GM21786 (cell line): ENCODE results near the gene SMPD4.
"Not testable (repeated sequence)": the region's sequence is repeated elsewhere in the genome, so short reads cannot be mapped to it uniquely, and the experiment has no call there.

Source experiments
- ATAC-seq: cut with Tn5 transposase; IDR thresholded peaks from one replicate; pipeline ENCODE4 v1.9.1; 2021; ENCODE audit not compliant: unreplicated experiment

SMPD4 gene

GRCh38 chr2:130187859-130188792, 6.7 kb upstream of the SMPD4 start:
- not testable (repeated sequence) for ATAC-seq

- ATAC-seq = no peak
Observed at GRCh38 chr2:130187268-130187667, 5.9 kb upstream of the SMPD4 start.

GRCh38 chr2:130186391-130186790, 5.0 kb upstream of the SMPD4 start:
- ATAC-seq = no peak

DNA sequence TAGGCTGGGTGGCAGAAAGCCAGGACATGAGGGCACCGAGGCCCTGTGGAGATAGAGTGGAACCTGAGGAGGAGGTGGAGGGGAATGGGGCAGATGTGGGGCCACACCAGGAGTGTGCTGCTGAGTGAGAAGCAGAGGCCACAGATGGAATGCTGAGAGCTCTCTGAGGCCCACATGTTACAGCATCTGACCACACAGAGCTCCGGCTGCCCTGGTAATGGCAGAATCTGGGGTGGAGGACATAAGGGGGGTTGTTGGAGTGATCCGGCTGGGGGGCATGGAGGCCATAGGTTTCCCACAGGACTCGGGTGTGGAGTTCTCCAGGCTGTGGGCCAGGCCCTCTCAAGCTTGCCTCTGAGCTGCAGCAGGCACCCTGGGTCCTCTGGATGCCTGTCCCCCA, 4.5 kb upstream of the SMPD4 start:
- no peak for ATAC-seq

DNA sequence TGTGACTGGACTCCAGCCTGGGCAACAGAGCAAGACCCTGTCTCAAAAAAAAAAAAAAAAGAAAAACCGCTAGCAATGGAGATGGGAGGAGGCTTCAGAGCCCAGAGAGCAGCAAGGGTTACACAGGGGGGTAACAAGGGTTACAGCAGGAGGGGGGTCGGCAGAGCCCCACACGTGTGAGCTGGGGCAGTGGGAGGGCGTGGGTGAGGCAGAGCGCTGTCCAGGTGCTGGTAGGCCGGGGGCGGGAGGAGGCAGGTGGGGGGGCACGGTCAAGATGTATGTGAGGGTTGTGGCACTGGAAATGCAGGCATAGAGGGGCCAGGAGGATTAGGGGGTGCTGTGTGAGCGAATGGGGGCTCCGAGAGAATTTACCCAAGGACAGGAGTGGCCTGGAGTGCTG, 4.0 kb upstream of the SMPD4 start:
- ATAC-seq = no peak

- ATAC-seq = no peak
Observed at GRCh38 chr2:130183512-130184373, 2.3 kb upstream of the SMPD4 start.

GRCh38 chr2:130182826-130183511, 1.6 kb upstream of the SMPD4 start:
- ATAC-seq = not testable (repeated sequence)

DNA sequence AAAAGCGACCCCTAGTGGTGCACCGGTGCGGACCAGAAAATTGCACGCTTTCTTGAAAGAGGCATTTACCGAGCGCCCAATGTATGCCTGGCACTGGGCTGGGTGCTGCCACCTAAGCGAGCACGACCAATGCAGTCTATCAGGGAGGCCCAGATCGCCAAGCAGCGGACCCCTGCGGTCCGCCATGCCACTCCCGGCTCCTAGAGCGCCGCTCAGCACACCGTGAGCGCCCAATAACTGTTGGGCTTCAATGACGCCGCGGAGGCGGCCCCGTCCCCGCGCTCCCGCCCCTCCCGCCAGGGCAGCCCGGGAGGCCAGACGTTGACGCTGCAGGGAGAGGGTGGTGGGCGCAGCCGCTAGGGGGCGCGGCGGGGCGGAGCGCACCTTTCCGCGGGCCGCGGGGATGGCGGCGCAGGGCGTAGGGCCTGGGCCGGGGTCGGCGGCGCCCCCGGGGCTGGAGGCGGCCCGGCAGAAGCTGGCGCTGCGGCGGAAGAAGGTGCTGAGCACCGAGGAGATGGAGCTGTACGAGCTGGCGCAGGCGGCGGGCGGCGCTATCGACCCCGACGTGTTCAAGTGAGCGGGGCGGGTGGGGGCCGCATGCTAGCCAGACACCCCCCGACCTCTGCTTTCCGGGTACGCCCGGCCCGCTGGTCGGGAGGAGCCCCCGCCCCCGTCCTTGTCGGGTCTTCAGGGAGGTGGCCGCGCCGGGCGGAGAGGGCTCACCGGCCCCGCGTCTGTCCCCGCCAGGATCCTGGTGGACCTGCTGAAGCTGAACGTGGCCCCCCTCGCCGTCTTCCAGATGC, 679 bp upstream of the SMPD4 start, which contains the start of gene MZT2B:
MZT2B (plus strand) TSS at position 383 of the 803 bp plus-strand sequence; CDS start at position 404, 21 bp downstream.
- peak; percentile 77 for ATAC-seq

- not testable (repeated sequence) for ATAC-seq
Observed at GRCh38 chr2:130180404-130181324, 738 bp downstream of the SMPD4 start.

DNA sequence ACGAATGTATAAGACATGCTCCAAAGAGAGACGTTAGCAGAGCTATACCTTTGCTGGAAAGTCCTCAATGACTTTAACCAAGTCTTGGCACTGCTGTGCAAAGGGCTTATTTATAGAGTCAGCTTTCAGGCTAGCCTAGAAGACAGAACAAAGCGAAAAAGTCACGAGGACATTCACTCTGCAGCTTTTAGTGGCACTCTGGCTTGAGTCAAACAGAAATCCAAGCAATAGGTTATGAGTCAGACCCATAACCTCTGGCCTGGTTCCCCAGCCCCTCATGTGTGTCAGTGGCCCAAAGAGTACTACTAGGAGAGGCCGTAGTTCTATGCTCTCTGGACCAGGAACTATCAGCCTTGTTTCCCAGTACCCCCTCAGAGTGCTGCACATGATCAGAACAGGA, 6.5 kb downstream of the SMPD4 start:
- ATAC-seq = peak; percentile 65

- ATAC-seq = no peak
Observed at GRCh38 chr2:130169896-130170295, 11.5 kb downstream of the SMPD4 start.

DNA sequence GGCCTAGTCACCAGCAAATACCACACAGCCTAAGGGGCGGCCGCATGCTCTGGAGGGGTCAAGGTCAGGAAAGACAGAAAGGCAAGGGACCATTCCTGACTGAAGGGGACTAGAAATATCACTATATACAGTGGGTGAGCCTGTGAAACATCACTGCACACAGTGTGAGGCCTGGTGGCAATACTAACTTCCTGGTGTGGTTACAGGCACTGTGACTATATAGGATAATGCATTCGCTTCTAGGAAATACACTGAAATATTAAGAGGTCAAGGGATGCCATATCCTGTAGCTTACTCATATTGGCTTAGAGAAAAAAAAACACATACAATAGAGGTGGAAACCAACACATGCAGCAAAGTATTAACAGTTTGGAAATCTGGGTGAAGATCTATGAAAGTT, 12.2 kb downstream of the SMPD4 start:
- ATAC-seq = not testable (repeated sequence)

GRCh38 chr2:130166611-130167010, 14.8 kb downstream of the SMPD4 start:
- not testable (repeated sequence) for ATAC-seq

- no peak for ATAC-seq
Observed at GRCh38 chr2:130165293-130166016, 15.9 kb downstream of the SMPD4 start.

- no peak for ATAC-seq
Observed at GRCh38 chr2:130162968-130163367, 18.4 kb downstream of the SMPD4 start.

DNA sequence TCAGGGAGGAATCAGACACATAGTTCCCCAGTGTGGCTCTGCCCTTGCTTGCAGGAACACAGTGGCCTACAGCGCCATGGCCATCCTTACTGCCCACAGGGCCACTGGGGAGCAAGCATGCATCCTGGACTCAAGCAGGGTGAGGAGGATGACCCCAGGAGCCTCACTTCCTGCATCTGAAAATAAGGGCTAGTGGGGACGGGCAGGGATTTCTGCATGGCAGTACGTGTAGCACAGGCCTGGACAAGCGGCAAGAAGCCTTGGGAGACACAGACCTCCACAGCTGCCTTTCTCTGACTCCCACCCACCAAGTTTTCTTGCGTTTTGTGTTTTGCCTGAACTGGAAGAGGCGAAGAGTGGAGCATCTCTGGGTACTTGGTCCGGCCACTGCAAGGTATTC, 18.9 kb downstream of the SMPD4 start:
- not testable (repeated sequence) for ATAC-seq

- not testable (repeated sequence) for ATAC-seq
Observed at GRCh38 chr2:130160838-130161705, 20.3 kb downstream of the SMPD4 start.
